ENCODE results near the gene AP3S1.

DNA sequence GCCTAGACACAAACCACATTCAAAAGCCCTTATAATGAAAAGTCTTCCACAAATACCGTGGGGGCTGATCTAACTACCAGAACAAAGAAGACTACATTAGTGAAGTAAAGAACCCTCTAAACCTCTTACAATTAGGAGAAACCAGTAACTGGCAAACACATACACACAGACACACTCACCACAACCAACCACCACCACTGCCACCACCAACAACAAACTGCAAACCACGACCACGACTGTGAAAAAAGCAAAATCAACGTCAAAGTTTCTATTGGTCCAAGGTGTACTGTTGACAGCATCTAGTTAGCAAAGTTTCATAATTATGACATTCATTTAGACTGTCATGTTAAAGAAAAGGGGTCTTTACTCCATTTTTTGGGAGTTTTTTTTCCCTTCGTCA, 28.0 kb upstream of the AP3S1 start:
- TF ChIP-seq, protein P1, sequence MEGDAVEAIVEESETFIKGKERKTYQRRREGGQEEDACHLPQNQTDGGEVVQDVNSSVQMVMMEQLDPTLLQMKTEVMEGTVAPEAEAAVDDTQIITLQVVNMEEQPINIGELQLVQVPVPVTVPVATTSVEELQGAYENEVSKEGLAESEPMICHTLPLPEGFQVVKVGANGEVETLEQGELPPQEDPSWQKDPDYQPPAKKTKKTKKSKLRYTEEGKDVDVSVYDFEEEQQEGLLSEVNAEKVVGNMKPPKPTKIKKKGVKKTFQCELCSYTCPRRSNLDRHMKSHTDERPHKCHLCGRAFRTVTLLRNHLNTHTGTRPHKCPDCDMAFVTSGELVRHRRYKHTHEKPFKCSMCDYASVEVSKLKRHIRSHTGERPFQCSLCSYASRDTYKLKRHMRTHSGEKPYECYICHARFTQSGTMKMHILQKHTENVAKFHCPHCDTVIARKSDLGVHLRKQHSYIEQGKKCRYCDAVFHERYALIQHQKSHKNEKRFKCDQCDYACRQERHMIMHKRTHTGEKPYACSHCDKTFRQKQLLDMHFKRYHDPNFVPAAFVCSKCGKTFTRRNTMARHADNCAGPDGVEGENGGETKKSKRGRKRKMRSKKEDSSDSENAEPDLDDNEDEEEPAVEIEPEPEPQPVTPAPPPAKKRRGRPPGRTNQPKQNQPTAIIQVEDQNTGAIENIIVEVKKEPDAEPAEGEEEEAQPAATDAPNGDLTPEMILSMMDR (IDR thresholded peaks at IDR 0.05), result no peak
- TF ChIP-seq POLR2A (IDR thresholded peaks at IDR 0.05) (no peak), EP300 (IDR thresholded peaks at IDR 0.05) (no peak)
